G401 (cell line): ENCODE data around the gene ITPKB. TPM values are rescaled to one million over a fixed set of nuclear protein-coding genes. Genes with fewer than 3 reads are reported as not detected.

ENCODE experiments used
- DNase-seq: peaks from one replicate; pipeline ENCODE4 v3.0.0-alpha.2; 2015; ENCODE audit warnings: low spot score
- in situ Hi-C: cut with HindIII; loops from 2 replicates; pipeline ENCODE4 v1.10.0; 2016; ENCODE audit warnings: low sequenced_read_pairs, mixed read lengths
- total RNA-seq: library from RNA; depleted of rRNA; stranded (reverse); fragments of >200 nt; shearing (Covaris generic); gene quantifications from 2 replicates; pipeline ENCODE4 v1.2.3, GENCODE V29; 2014

ITPKB gene
- total RNA-seq, 1 experiment from 2014 or later: 15.2 TPM

DNA sequence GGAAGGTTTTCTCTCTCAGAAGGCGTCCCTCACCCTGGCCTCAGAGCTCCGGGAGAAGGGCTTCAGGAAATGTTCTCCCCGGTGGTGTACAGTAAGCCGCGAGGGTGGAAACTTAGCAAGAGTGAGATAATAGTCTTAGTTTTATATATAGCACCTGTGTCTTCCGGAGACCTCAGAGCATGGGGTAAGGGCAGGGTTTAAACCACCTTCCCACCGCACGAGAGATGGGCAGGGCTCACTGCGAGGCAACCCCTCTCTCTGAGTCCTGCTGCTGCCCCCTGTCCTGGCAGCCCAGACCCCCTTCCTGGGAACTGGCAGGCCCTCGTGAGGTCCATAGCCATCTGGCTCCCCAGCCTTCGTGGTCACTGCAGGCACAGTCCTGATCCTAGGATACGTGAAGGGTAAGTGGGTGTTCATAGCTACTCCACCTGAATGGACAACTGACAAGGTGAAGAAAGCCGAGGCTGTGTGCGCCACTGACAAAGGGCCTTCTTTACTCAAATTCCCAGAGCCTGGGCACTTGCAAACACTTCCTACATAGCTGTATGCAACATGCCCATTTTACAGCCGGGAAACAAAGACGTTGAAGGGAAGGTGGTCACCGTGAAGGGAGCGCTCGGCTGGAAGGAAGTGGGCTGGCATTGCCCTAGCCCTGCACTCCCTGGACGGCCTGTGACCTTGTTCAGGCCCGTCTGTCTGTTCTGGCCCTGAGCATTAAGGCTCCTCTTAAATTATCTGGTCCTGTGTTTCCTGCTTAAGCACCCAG, 26.9 kb downstream of the ITPKB start:
- DNase-seq: no peak
- in situ Hi-C loops: no loop called here

GRCh38 chr1:226710501-226710900, 28.6 kb downstream of the ITPKB start:
- DNase-seq: no peak
- in situ Hi-C loops: no loop called here

DNA sequence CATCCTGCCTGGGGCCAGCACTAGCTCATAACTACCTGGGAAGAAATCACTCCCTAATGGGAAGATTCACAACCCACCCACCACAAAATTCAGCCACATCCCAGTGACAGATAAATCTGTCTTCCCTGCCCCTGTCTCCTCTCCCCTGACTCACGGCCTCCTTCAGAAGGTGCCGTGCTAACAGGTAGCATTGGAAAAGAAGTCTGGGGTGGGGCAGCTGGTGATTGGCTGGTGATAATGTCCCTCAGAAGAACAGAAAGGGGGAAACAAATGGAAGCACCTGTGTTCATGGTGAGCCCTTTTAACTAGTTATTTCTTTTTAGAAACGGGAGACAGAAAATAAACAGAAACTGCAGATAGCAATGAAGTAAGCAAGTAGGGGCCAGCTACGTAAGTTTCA, 29.1 kb downstream of the ITPKB start:
- DNase-seq: no peak
- in situ Hi-C loops: no loop called here

GRCh38 chr1:226708967-226709396, 30.1 kb downstream of the ITPKB start:
- in situ Hi-C loops: no loop called here
- DNase-seq: peak; percentile 77

DNA sequence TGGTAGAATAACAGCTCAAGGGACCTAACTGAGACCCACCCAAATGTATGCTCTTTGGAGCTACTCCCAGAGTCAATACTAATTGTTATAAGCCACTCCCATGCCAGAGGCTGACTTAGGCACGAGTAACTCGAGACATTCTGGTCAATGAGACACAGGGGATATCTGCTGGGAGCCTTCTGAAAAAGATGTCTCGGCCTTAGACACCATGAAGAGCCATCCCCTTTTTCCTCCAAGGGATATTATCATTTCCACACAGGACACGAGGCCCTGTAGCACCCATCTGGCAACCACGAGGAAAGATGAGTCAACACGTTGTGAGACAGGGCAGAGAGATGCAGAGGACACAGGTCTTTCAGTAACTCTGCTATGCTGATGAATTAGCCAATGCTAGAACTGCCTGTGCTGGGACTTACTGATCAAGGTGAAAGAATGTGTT, 30.7 kb downstream of the ITPKB start:
- DNase-seq: peak; percentile 29
- in situ Hi-C loops: no loop called here

DNA sequence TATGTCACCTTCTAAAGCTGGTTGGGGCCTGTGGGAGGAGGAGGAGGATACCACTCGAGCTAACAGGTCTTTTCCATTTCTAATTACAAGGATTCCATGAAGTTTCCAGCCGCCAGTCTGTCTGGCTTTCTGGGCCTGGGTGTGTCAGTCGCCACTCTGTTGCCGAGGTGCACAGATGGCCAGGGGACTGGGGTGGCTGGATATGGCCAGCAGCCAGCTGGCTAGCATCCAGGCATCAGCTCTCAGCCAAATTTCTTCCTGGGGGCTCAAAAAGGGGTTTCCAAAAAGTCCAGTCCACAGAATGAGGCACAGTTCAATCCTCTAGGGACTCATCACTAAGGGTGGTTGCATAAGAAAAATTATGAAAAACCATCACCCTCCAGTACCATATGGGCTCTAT, 32.4 kb downstream of the ITPKB start:
- in situ Hi-C loops: no loop called here
- no peak for DNase-seq

- no peak for DNase-seq
- in situ Hi-C loops: no loop called here
Observed at GRCh38 chr1:226704169-226704937, 34.7 kb downstream of the ITPKB start.

DNA sequence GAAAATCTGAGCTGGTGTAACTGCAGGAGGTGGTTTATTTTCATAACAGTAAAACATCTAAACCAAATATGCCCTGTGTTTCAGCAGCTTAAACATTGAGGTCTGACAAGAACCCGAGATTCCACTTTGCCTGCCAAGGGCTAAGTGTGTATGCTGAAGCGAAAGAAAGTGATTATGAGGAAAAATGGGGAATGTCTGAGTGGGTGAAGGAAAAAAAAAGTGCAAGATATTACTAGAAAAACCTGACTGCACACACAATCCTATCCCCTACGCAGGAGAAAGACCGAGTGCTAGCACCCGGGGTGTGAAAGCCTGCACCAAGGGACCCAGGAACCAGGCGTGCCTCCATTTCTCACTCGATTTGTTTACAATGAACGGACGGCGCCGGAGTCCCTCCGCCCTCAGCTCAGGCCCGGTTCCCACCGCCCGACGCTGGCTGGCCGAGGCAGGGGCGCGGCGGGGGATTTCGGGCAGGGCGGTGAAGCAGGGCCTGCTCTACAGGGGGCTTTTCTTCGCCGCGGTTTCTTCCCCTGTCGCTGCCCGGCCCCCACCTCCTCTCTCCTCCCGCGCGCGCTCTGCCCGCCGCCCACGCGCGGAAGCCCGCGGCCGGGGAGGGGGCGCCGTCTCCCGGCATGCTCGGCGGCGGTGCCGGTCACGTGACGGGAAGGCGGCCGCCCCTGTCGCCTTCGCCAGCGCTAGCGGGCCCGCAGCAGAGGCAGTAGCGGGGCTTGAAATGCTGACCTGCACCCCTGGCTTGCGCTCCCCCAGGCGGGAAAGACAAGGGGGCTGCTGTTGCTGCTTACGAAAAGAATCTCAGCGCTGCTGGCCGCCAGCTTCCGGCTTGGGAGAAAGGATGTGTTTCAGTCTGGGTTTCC, 35.9 kb downstream of the ITPKB start:
- peak; percentile 68 for DNase-seq
- in situ Hi-C loops: no loop called here

DNA sequence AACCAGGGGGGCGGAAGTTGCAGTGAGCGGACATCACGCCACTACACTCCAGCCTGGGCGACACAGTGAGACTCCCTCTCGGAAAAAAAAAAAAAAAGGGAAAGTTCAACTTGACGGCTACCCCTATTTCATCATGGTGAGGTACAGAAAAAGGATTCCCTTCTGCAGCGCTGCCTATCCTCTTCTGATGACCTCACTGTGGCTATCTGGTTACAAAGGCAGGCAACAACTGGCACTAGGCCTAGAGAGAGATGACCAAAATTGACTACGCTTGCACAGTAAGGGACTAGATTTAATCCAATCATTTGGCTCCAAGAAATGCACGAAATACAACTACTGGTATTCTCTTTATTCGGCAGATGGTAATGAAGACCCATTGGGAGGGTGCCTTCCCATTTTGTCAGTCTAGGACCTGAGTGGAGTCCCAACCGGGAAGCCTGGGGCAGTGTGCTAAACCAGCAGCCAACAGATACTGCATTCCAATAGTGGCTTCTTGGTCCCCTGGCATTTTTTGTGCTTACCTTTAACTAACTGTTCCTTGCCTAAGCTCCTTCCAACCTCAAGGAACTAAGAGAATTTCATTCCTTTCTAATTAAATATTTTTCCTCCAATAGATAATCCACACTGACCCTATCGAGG, 36.6 kb downstream of the ITPKB start:
- in situ Hi-C loops: no loop called here
- DNase-seq: peak; percentile 75

DNA sequence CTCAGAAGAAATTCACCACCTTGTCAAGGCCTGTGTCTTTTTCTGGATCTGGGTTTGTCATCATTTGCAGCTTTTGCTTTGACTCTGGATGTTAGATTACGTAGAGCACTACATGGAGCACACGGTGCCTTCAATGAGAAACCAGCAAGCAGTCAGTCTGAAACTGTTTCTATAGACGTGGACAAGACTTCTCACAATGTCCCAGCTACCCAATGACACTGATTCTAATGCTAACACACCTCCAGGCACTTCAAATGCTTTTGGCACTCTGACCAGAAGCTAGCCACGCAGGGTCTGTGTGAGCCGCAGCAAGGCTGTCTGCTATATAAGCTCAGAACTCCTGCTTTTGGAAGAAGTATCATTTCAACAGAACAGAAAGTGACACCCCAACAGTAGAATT, 38.2 kb downstream of the ITPKB start:
- in situ Hi-C loops: no loop called here
- no peak for DNase-seq

GRCh38 chr1:226699166-226699565, 39.9 kb downstream of the ITPKB start:
- in situ Hi-C loops: no loop called here
- no peak for DNase-seq

GRCh38 chr1:226698659-226699058, 40.4 kb downstream of the ITPKB start:
- no peak for DNase-seq
- in situ Hi-C loops: no loop called here

DNA sequence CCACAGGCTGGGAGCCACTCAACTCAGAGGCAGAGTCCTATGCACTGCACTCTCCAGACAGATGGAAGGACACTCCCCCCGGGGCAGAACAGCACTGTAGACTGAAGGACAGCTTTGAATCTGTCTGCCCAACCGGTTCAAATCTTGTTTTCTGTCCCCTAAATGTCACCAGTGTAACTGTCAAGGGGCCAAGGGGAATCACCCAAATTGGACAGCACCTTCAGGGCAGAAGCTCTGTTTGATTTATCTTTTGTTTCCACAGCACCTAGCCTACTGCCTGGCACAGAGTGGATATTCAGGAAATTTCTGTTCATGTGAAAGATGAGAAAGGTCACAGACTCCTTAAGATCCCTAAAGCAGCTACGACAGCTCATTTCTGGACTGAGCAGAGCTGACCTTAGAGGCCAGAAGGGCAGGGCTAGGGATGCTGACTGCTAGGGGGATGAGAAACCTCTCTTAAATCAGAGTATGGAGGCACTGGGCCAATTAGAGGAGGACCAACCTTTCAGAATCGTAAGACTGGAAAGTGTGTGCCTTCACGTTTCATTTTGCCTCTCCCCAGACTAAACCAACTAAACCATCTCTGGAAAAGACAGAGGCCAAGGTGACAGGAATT, 41.0 kb downstream of the ITPKB start:
- DNase-seq: no peak
- in situ Hi-C loops: no loop called here

GRCh38 chr1:226697151-226697928, 41.7 kb downstream of the ITPKB start:
- in situ Hi-C loops: no loop called here

DNA sequence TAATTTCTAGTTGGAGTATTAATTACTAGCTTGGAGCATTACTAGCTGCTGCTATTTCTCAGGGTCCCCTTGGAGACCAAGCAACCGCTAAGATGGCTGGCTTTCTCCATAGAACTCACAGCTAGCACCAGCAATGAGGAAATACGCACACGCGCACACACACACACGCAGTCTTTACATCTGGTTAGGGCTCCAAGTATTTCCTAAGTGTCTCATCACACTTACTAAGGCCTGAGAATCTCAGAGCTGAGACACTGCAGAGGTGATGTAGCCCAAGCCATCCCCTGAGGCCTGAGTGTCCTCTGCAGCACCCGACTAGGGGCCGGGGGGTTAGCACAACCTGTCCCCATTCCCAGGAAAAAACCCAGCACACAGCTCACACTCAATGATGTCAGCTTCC, 42.5 kb downstream of the ITPKB start:
- in situ Hi-C loops: no loop called here
- DNase-seq: no peak

More at GRCh38 chr1:226697151-226697928, 41.7 kb downstream of the ITPKB start:
- no peak for DNase-seq

GRCh38 chr1:226695335-226695900, 43.7 kb downstream of the ITPKB start:
- in situ Hi-C loops: no loop called here
- DNase-seq: peak; percentile 93

- in situ Hi-C loops: no loop called here
- no peak for DNase-seq
Observed at GRCh38 chr1:226692823-226693222, 46.3 kb downstream of the ITPKB start.
